Retinal pigment epithelial cell (primary cell): ENCODE results near the gene SSH2.

Source experiments
- DNase-seq: peaks from one replicate; pipeline ENCODE4 v3.0.0-alpha.2; 2010; ENCODE audit warnings: low read depth
- H3K4me3 ChIP-seq: 2 replicates; pipeline ENCODE4 v1.5.1; 2011; ENCODE audit warnings: mild to moderate bottlenecking, low read length, control low read depth, moderate library complexity
- TF ChIP-seq, protein P1 (sequence below): conservative IDR thresholded peaks from 2 replicates; pipeline ENCODE4 v1.5.1; 2011; ENCODE audit warnings: low read depth, low read length, control low read depth, inconsistent platforms

Gene SSH2

DNA sequence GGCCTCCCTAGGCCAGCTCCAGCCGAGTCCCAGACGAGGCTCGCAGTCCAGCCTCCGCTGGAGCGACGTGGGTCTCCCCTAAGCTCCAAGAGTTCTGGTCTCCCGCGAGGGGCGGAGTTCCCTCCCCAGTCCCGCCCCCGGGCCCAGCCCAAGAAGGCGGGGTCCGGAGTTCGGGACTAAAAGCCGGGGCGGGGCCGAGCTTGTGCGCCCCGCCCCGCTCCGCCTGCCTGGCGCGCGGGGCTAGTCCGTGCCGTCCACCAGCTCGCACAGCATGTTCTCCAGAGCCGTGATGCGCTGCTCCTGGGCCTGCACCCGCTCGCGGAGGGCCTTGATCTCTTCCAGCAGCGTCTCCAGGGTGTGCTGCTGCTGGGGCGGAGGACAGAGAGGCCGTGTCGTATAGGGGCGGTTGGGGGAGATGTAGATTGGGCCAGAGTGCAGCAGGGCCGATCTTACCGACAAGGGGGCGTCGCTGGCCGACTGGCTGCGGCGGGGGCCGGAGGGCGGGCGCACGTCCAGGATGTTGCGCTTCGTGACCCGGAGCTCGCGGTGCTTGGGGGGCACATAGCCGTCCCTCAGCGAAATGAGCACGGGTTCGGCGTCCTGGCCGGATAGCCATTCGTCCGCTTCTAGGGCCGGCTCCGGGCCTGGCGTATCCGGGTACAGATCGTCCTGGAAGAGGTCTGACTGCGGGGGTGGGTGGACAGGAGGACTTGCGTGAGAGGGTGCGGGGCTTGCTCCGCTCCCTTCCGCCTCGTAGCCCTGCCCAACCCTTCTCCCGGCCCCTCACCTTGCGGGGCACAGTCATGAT, 314.3 kb downstream of the SSH2 start:
- DNase-seq: peak; percentile 61
- TF ChIP-seq, protein P1, sequence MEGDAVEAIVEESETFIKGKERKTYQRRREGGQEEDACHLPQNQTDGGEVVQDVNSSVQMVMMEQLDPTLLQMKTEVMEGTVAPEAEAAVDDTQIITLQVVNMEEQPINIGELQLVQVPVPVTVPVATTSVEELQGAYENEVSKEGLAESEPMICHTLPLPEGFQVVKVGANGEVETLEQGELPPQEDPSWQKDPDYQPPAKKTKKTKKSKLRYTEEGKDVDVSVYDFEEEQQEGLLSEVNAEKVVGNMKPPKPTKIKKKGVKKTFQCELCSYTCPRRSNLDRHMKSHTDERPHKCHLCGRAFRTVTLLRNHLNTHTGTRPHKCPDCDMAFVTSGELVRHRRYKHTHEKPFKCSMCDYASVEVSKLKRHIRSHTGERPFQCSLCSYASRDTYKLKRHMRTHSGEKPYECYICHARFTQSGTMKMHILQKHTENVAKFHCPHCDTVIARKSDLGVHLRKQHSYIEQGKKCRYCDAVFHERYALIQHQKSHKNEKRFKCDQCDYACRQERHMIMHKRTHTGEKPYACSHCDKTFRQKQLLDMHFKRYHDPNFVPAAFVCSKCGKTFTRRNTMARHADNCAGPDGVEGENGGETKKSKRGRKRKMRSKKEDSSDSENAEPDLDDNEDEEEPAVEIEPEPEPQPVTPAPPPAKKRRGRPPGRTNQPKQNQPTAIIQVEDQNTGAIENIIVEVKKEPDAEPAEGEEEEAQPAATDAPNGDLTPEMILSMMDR: no peak
- H3K4me3 ChIP-seq: peak overlapping the region; percentile 36

GRCh38 chr17:29615048-29615385, 315.0 kb downstream of the SSH2 start:
- TF ChIP-seq, protein P1: no peak
- no peak for DNase-seq
- no peak overlapping the region for H3K4me3 ChIP-seq

DNA sequence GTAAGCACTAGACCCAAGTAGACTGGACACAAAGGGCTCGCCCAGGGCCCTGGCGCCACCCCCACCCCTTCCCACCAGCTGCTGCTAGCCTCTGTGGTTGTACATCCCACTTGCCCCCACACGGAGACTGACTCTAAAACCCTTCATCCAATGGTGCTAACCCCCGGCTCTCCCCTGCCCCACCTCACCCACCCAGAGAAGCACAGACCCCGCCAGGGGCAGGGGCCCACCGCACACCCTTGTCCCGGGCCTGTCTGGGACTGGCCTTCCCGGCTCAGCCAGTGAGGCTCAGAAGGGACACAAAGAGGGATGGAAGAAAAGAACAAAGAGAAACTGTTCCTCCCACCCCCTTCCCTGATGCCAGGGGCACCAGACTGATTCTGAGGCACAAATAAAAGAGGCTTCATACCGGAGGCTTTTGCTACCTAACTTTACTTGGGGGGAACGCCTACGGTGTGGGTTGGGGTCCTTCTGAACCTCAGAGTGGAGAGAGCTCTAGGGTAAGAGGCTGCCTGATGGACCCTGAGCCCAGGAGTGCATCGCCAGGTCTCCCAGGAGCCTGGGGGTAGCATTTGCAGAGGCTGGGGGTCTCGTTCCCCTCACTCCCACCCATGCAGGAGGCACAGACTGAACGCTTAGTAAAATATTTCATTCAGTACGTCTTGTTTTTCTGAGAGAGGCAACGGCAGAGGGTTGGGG, 315.5 kb downstream of the SSH2 start:
- TF ChIP-seq, protein P1: no peak
- H3K4me3 ChIP-seq: no peak overlapping the region
- no peak for DNase-seq

- DNase-seq: no peak
- H3K4me3 ChIP-seq: peak overlapping the region; percentile 15
- TF ChIP-seq, protein P1: no peak
These were observed 316.2 kb downstream of the SSH2 start for GRCh38 chr17:29613856-29614255.

DNA sequence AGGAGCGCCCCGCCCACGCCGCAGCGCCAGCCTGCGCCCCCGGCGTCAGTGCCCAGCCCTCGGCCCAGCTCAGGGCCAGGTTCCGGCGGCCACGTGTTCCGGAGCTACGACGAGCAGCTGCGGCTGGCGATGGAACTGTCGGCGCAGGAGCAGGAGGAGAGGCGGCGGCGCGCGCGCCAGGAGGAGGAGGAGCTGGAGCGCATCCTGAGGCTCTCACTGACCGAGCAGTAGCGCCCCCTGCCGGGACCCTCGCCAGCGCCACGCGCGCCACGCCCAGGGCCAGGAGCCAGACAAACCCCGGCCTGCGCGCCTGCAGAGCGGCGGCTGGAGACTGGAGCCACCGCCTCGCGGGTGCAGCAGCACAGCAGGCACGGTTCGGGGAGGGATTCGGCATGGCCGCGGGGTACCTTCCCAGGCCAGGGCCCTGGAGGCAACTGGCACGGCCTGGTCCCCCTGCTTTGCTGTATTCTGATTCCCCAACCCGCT, 316.6 kb downstream of the SSH2 start:
- H3K4me3 ChIP-seq: peak overlapping the region; percentile 15
- no peak for DNase-seq
- TF ChIP-seq, protein P1: peak; percentile 77

- no peak for DNase-seq
- no peak overlapping the region for H3K4me3 ChIP-seq
- TF ChIP-seq, protein P1: no peak
These were observed 317.4 kb downstream of the SSH2 start for GRCh38 chr17:29612404-29613280.
